ENCODE data around the gene CTIF. TPM values are rescaled to one million over a fixed set of nuclear protein-coding genes. Genes with fewer than 3 reads are reported as not detected.

CTIF gene
- polyA plus RNA-seq, 3 donors, result 0.38 to 8.7 (median 1.2) TPM

GRCh38 chr18:48623468-48624235 lies 84.8 kb downstream of the CTIF start:
- intact Hi-C loops (cut with micrococcal nuclease), result loop anchor here in 1 of 2 donors (5.0 kb wide), 1 partner anchor 431 kb away; no protein-coding TSS in a partner anchor
- H3K9me3 ChIP-seq (replicated peaks in 1 of 2; ENCODE audit: control insufficient read depth in 1 of 2, insufficient read depth in 1 of 2, low read length in 2 of 2), result no peaks in the 10 kb centered on the region
- H3K27ac ChIP-seq (ENCODE audit: low read depth in 1 of 2, low read length in 2 of 2), result no peak overlapping the region
- H3K36me3 ChIP-seq (replicated peaks in 1 of 2; ENCODE audit: control insufficient read depth in 1 of 2, insufficient read depth in 2 of 2, low read length in 2 of 2), result peaks cover 0 to 30% of the 10 kb centered on the region in 2 donors
- H3K27me3 ChIP-seq (ENCODE audit: control insufficient read depth in 2 of 2, insufficient read depth in 2 of 2, low read length in 2 of 2), result no peaks in the 10 kb centered on the region
- H2AFZ ChIP-seq (ENCODE audit: insufficient read depth, low read depth, low read length, poor library complexity, severe bottlenecking), result no peak overlapping the region
- no peak overlapping the region for H3K9ac ChIP-seq (ENCODE audit: insufficient read depth, low read length, poor library complexity, severe bottlenecking)
- H3K4me3 Mint-ChIP-seq, result no peak overlapping the region
- no CpG with 5 or more reads among the region's 7 CpGs for WGBS (ENCODE audit: insufficient coverage)
- no peaks in the 10 kb centered on the region for H3K4me1 Mint-ChIP-seq
- no peaks in the 10 kb centered on the region for H3K79me2 ChIP-seq (ENCODE audit: insufficient read depth, low read length)
- peaks cover 17 to 23% of the 10 kb centered on the region in 2 donors for H3K36me3 Mint-ChIP-seq
- TF ChIP-seq, protein P1, sequence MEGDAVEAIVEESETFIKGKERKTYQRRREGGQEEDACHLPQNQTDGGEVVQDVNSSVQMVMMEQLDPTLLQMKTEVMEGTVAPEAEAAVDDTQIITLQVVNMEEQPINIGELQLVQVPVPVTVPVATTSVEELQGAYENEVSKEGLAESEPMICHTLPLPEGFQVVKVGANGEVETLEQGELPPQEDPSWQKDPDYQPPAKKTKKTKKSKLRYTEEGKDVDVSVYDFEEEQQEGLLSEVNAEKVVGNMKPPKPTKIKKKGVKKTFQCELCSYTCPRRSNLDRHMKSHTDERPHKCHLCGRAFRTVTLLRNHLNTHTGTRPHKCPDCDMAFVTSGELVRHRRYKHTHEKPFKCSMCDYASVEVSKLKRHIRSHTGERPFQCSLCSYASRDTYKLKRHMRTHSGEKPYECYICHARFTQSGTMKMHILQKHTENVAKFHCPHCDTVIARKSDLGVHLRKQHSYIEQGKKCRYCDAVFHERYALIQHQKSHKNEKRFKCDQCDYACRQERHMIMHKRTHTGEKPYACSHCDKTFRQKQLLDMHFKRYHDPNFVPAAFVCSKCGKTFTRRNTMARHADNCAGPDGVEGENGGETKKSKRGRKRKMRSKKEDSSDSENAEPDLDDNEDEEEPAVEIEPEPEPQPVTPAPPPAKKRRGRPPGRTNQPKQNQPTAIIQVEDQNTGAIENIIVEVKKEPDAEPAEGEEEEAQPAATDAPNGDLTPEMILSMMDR (IDR thresholded peaks at IDR 0.05), result no peak
- DNase-seq, result no peak
- H3K27me3 Mint-ChIP-seq (ENCODE audit: low read depth in 3 of 3), result peaks cover 0 to 3% (median 0%) of the 10 kb centered on the region in 3 donors
- no peak overlapping the region for H3K4me3 ChIP-seq (replicated peaks in 1 of 3; ENCODE audit: low read depth in 2 of 3, low read length in 3 of 3)
- peaks cover 0 to 1% (median 0%) of the 10 kb centered on the region in 7 donors for H3K9me3 Mint-ChIP-seq
- H4K20me1 ChIP-seq (ENCODE audit: insufficient read depth, low read length), result no peaks in the 10 kb centered on the region
- H3K4me2 ChIP-seq (replicated peaks; ENCODE audit: extremely low read depth, low read length, poor library complexity, severe bottlenecking), result no peak overlapping the region
- peak overlapping the region in 1 of 7 donors; percentile 43 for H3K27ac Mint-ChIP-seq
- no peaks in the 10 kb centered on the region for H3K4me1 ChIP-seq (ENCODE audit: control insufficient read depth in 1 of 2, insufficient read depth in 2 of 2, low read length in 2 of 2)

DNA sequence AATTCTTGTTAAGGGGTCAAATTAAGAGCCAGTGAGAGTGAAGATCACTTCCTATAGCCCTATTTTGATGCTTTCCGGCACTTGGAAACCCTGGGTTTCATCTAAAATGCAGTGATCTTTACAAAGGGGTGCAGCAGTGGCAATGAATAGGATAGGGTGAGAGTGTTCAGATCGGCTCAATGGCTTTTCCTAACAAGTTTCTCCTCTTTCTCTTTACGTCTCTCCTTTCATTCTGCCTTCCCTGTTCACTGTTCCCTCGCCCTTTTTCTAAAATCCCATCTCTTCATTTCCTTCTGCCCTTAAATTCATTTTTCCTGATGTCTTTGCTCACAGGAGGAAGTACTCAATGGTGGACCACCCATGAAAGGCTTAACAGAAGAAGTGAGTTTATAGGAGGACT lies 86.0 kb downstream of the CTIF start:
- Histone ChIP-seq H3K36me3 (replicated peaks in 1 of 2; ENCODE audit: control insufficient read depth in 1 of 2, insufficient read depth in 2 of 2, low read length in 2 of 2) (peaks cover 0 to 26% of the 10 kb centered on the region in 2 donors), H2AFZ (ENCODE audit: insufficient read depth, low read depth, low read length, poor library complexity, severe bottlenecking) (no peak overlapping the region), H3K27me3 (ENCODE audit: control insufficient read depth in 2 of 2, insufficient read depth in 2 of 2, low read length in 2 of 2) (no peaks in the 10 kb centered on the region), H3K27ac (ENCODE audit: low read depth in 1 of 2, low read length in 2 of 2) (no peak overlapping the region), H3K4me1 (ENCODE audit: control insufficient read depth in 1 of 2, insufficient read depth in 2 of 2, low read length in 2 of 2) (no peaks in the 10 kb centered on the region), H4K20me1 (ENCODE audit: insufficient read depth, low read length) (no peaks in the 10 kb centered on the region), H3K4me3 (replicated peaks in 1 of 3; ENCODE audit: low read depth in 2 of 3, low read length in 3 of 3) (no peak overlapping the region), H3K79me2 (ENCODE audit: insufficient read depth, low read length) (no peaks in the 10 kb centered on the region), H3K9me3 (replicated peaks in 1 of 2; ENCODE audit: control insufficient read depth in 1 of 2, insufficient read depth in 1 of 2, low read length in 2 of 2) (no peaks in the 10 kb centered on the region), H3K4me2 (replicated peaks; ENCODE audit: extremely low read depth, low read length, poor library complexity, severe bottlenecking) (no peak overlapping the region), H3K9ac (ENCODE audit: insufficient read depth, low read length, poor library complexity, severe bottlenecking) (no peak overlapping the region)
- H3K9me3 Mint-ChIP-seq, result no peaks in the 10 kb centered on the region
- H3K4me1 Mint-ChIP-seq, result no peaks in the 10 kb centered on the region
- DNase-seq, result no peak
- WGBS (ENCODE audit: insufficient coverage), result 100% methylated on average over 1 of the region's 4 CpGs
- TF ChIP-seq, protein P1 (IDR thresholded peaks at IDR 0.05), result no peak
- intact Hi-C loops (cut with micrococcal nuclease), result loop anchor here in 1 of 2 donors (5.0 kb wide), 1 partner anchor 433 kb away; no protein-coding TSS in a partner anchor
- H3K27me3 Mint-ChIP-seq (ENCODE audit: low read depth in 3 of 3), result peaks cover 0 to 3% (median 0%) of the 10 kb centered on the region in 3 donors
- no peak overlapping the region for H3K27ac Mint-ChIP-seq
- H3K4me3 Mint-ChIP-seq, result no peak overlapping the region
- H3K36me3 Mint-ChIP-seq, result peaks cover 16 to 23% of the 10 kb centered on the region in 2 donors
